HepG2 (cell line): ENCODE results near the gene TSPAN31. TPM values are rescaled to one million over a fixed set of nuclear protein-coding genes. Genes with fewer than 3 reads are reported as not detected.

Experiments used
- BORCS8-MEF2B ChIP-seq: sonication (generic); formaldehyde crosslinking; IDR thresholded peaks from 2 replicates; pipeline ENCODE4 v1.8.0; 2022; ENCODE audit warnings: mild to moderate bottlenecking, missing genetic modification reagents
- CCDC6 ChIP-seq: sonication (generic); formaldehyde crosslinking; IDR thresholded peaks from 2 replicates; pipeline ENCODE4 v1.8.1; 2022; ENCODE audit warnings: mild to moderate bottlenecking, missing genetic modification reagents, moderate library complexity
- CENPT ChIP-seq: sonication (generic); formaldehyde crosslinking; IDR thresholded peaks from 2 replicates; pipeline ENCODE4 v1.8.0; 2022; ENCODE audit warnings: low read depth, mild to moderate bottlenecking, moderate library complexity, missing genetic modification reagents
- ELK4 ChIP-seq: sonication (generic); formaldehyde crosslinking; IDR thresholded peaks from 2 replicates; pipeline ENCODE4 v1.9.0; 2021; ENCODE audit warnings: missing genetic modification reagents, borderline replicate concordance
- EZH2 ChIP-seq: conservative IDR thresholded peaks from 2 replicates; pipeline ENCODE4 v1.6.1; 2012; ENCODE audit warnings: mild to moderate bottlenecking, low read depth, low read length, moderate library complexity
- GTF2F1 ChIP-seq: fragments of 150-350 bp; IDR thresholded peaks from 2 replicates; pipeline ENCODE4 v1.6.1; 2014; ENCODE audit warnings: low read length
- HCFC1 ChIP-seq: fragments of 150-350 bp; IDR thresholded peaks from 2 replicates; pipeline ENCODE4 v1.6.1; 2014; ENCODE audit warnings: low read depth, low read length
- HNF4G ChIP-seq, 2 experiments: sonication (generic) in 1 of 2; formaldehyde crosslinking in 1 of 2; IDR thresholded peaks; 2 replicates each; pipeline versions ENCODE4 v1.4.0 to v1.6.1; 2011 to 2020; ENCODE audit warnings: borderline replicate concordance in 2 of 2, low read depth in 2 of 2, mild to moderate bottlenecking in 2 of 2, low read length in 1 of 2, missing genetic modification reagents in 1 of 2, moderate library complexity in 1 of 2
- ISX ChIP-seq: sonication (generic); formaldehyde crosslinking; conservative IDR thresholded peaks from 2 replicates; pipeline ENCODE4 v1.5.0; 2020; ENCODE audit warnings: missing genetic modification reagents
- KDM2A ChIP-seq: sonication (generic); formaldehyde crosslinking; IDR thresholded peaks from 2 replicates; pipeline ENCODE4 v1.4.0; 2020; ENCODE audit warnings: low read depth, missing genetic modification reagents, borderline replicate concordance
- KLF11 ChIP-seq: IDR thresholded peaks from 2 replicates; pipeline ENCODE4 v1.6.1; 2016; ENCODE audit warnings: missing compliant biosample characterization
- LRRFIP1 ChIP-seq: sonication (generic); formaldehyde crosslinking; conservative IDR thresholded peaks from 2 replicates; pipeline ENCODE4 v1.4.0; 2020; ENCODE audit warnings: missing genetic modification reagents
- MTA3 ChIP-seq: sonication (generic); formaldehyde crosslinking; IDR thresholded peaks from 2 replicates; pipeline ENCODE4 v1.4.0; 2020; ENCODE audit warnings: missing genetic modification reagents
- NFATC3 ChIP-seq: sonication (generic); formaldehyde crosslinking; IDR thresholded peaks from 2 replicates; pipeline ENCODE4 v1.5.1; 2020; ENCODE audit warnings: mild to moderate bottlenecking, missing genetic modification reagents
- PRPF4 ChIP-seq: fragments of 200-400 bp; formaldehyde crosslinking; IDR thresholded peaks from 2 replicates; pipeline ENCODE4 v1.6.1; 2016; ENCODE audit warnings: low read length, low read depth; ENCODE audit not compliant: poor library complexity, severe bottlenecking
- RFXANK ChIP-seq: IDR thresholded peaks from 2 replicates; pipeline ENCODE4 v1.6.1; 2016
- SP2 ChIP-seq: sonication (generic); formaldehyde crosslinking; IDR thresholded peaks from 2 replicates; pipeline ENCODE4 v1.5.1; 2020; ENCODE audit warnings: mild to moderate bottlenecking, missing genetic modification reagents
- TAF15 ChIP-seq: fragments of 200-400 bp; formaldehyde crosslinking; IDR thresholded peaks from one replicate; pipeline ENCODE4 v1.6.1; 2018; ENCODE audit warnings: mild to moderate bottlenecking, low read depth, low read length; ENCODE audit not compliant: poor library complexity, severe bottlenecking
- TRIM22 ChIP-seq: fragments of 450-650 bp; IDR thresholded peaks from 2 replicates; pipeline ENCODE4 v1.6.1; 2017
- ZBTB7A ChIP-seq: sonication (generic); formaldehyde crosslinking; IDR thresholded peaks from 2 replicates; pipeline ENCODE4 v1.8.0; 2022; ENCODE audit warnings: mild to moderate bottlenecking, missing genetic modification reagents
- ZNF160 ChIP-seq: sonication (generic); formaldehyde crosslinking; IDR thresholded peaks from 2 replicates; pipeline ENCODE4 v1.8.0; 2022; ENCODE audit warnings: mild to moderate bottlenecking, inconsistent platforms, missing genetic modification reagents
- ZNF780A ChIP-seq: sonication (generic); formaldehyde crosslinking; IDR thresholded peaks from 2 replicates; pipeline ENCODE4 v1.8.0; 2022; ENCODE audit warnings: mild to moderate bottlenecking, missing genetic modification reagents, moderate library complexity
- ZNF879 ChIP-seq: sonication (generic); formaldehyde crosslinking; IDR thresholded peaks from 2 replicates; pipeline ENCODE4 v1.8.1; 2023; ENCODE audit warnings: missing genetic modification reagents
- polyA plus RNA-seq, 8 experiments: library from polyadenylated mRNA; depleted of rRNA in 3 of 8; stranded (reverse) in 7 of 8; unstranded in 1 of 8; fragments of >200 nt; fragmentation: Illumina TruSeq in 4 of 8; extraction: Trizol in 4 of 8; gene quantifications; 2 replicates each; pipeline versions ENCODE4 v1.2.1 to v1.2.3, GENCODE V29; 2011 to 2016; ENCODE audit warnings: low read depth in 4 of 8, missing spikeins in 1 of 8, mixed read lengths in 1 of 8; ENCODE audit not compliant: insufficient read depth in 1 of 8
- total RNA-seq, 5 experiments: library from RNA; depleted of rRNA; stranded (reverse); fragments of >200 nt; fragmentation: Illumina TruSeq; extraction: Trizol; gene quantifications; 2 replicates each; pipeline ENCODE4 v1.2.3, GENCODE V29; 2016; ENCODE audit warnings: low read depth in 1 of 5

TSPAN31 gene
- total and polyA plus RNA-seq, 2 of the 13 experiments (the other 11 are each of a cell fraction or from before 2014, with no cell fraction given), result 10.4 to 24.6 TPM

GRCh38 chr12:57782608-57783465 is 38.0 kb downstream of the TSPAN31 start, which contains the start of gene TSFM (continued):
- no peak for TF ChIP-seq TRIM22
- TF ChIP-seq EZH2, result no peak
- TF ChIP-seq ZNF879 (CRISPR knock-in tag), result no peak
- TF ChIP-seq CCDC6 (CRISPR knock-in tag), result no peak; the same call in 1 of the 2 replicates
- 0 out of 2 replicates have a peak, but pooled peaks have one; percentile 43 for TF ChIP-seq SP2 (CRISPR knock-in tag)
- peak; percentile 64; the same call in 1 of the 2 replicates for TF ChIP-seq HCFC1
- no peak for TF ChIP-seq LRRFIP1 (CRISPR knock-in tag)
- peak; percentile 38 for TF ChIP-seq TAF15
- 0 out of 2 replicates have a peak, but pooled peaks have one; percentile 39 for TF ChIP-seq ZBTB7A (CRISPR knock-in tag)
- peak; percentile 100 for TF ChIP-seq KDM2A (CRISPR knock-in tag)
- TF ChIP-seq KLF11 (CRISPR knock-in tag), result peak; percentile 56; the same call in 1 of the 2 replicates
- TF ChIP-seq CENPT (CRISPR knock-in tag), result no peak
- TF ChIP-seq RFXANK, result peak; percentile 70; the same call in 1 of the 2 replicates
- 0 out of 2 replicates have a peak, but pooled peaks have one; percentile 58 for TF ChIP-seq ZNF160 (CRISPR knock-in tag)
- TF ChIP-seq MTA3, result no peak
- TF ChIP-seq PRPF4, result no peak
- TF ChIP-seq ELK4 (CRISPR knock-in tag), result no peak
- TF ChIP-seq GTF2F1, result no peak
- no peak for TF ChIP-seq HNF4G (IDR thresholded peaks at IDR 0.05; ENCODE audit: borderline replicate concordance, low read depth, low read length)
- no peak for TF ChIP-seq HNF4G (CRISPR knock-in tag; IDR thresholded peaks at IDR 0.05; ENCODE audit: borderline replicate concordance, low read depth)
- no peak for TF ChIP-seq NFATC3
- TF ChIP-seq BORCS8-MEF2B (CRISPR knock-in tag), result peak; percentile 13; the same call in 1 of the 2 replicates
- TF ChIP-seq ZNF780A, result peak; percentile 61; the same call in 1 of the 2 replicates
- TF ChIP-seq ISX, result no peak
